Measurements from ENCODE around the gene TTN.
A peak's percentile ranks its signal among the peaks of the same experiment; 100 is the strongest.

The TTN gene

GRCh38 chr2:178811901-178812300, 4.7 kb upstream of the TTN start:
- no peak for DNase-seq (ENCODE audit: low spot score)

- DNase-seq (ENCODE audit: low spot score), result no peak
These were observed 3.8 kb upstream of the TTN start for GRCh38 chr2:178811045-178811444.

- DNase-seq (ENCODE audit: low spot score), result no peak
These were observed 3.2 kb upstream of the TTN start for GRCh38 chr2:178810422-178810821.

GRCh38 chr2:178806543-178806942, 680 bp downstream of the TTN start:
- no peak for DNase-seq (ENCODE audit: low spot score)

- no peak for DNase-seq (ENCODE audit: low spot score)
These were observed 1.8 kb downstream of the TTN start for GRCh38 chr2:178805457-178805856.

- peak; percentile 57 for DNase-seq (ENCODE audit: low spot score)
These were observed 2.4 kb downstream of the TTN start for GRCh38 chr2:178804791-178805190.

GRCh38 chr2:178800510-178800909, 6.7 kb downstream of the TTN start:
- DNase-seq (ENCODE audit: low spot score), result no peak

- DNase-seq (ENCODE audit: low spot score), result no peak
These were observed 7.9 kb downstream of the TTN start for GRCh38 chr2:178799305-178799704.

- DNase-seq (ENCODE audit: low spot score), result peak; percentile 33
These were observed 11.0 kb downstream of the TTN start for GRCh38 chr2:178796079-178796677.

- no peak for DNase-seq (ENCODE audit: low spot score)
These were observed 19.3 kb downstream of the TTN start for GRCh38 chr2:178787934-178788333.

- no peak for DNase-seq (ENCODE audit: low spot score)
These were observed 20.1 kb downstream of the TTN start for GRCh38 chr2:178787155-178787554.

- DNase-seq (ENCODE audit: low spot score), result no peak
These were observed 23.3 kb downstream of the TTN start for GRCh38 chr2:178783889-178784288.

- no peak for DNase-seq (ENCODE audit: low spot score)
These were observed 25.0 kb downstream of the TTN start for GRCh38 chr2:178782236-178782635.

GRCh38 chr2:178777577-178777976, 29.6 kb downstream of the TTN start:
- DNase-seq (ENCODE audit: low spot score), result no peak

- no peak for DNase-seq (ENCODE audit: low spot score)
These were observed 30.5 kb downstream of the TTN start for GRCh38 chr2:178776751-178777150.

- DNase-seq (ENCODE audit: low spot score), result no peak
These were observed 31.2 kb downstream of the TTN start for GRCh38 chr2:178775975-178776374.

GRCh38 chr2:178770518-178770917, 36.7 kb downstream of the TTN start:
- DNase-seq (ENCODE audit: low spot score), result no peak

- no peak for DNase-seq (ENCODE audit: low spot score)
These were observed 39.8 kb downstream of the TTN start for GRCh38 chr2:178767094-178768060.

- no peak for DNase-seq (ENCODE audit: low spot score)
These were observed 43.1 kb downstream of the TTN start for GRCh38 chr2:178764097-178764496.

GRCh38 chr2:178761759-178762371, 45.4 kb downstream of the TTN start:
- peak; percentile 10 for DNase-seq (ENCODE audit: low spot score)

GRCh38 chr2:178756843-178757242, 50.4 kb downstream of the TTN start:
- no peak for DNase-seq (ENCODE audit: low spot score)

GRCh38 chr2:178756343-178756742, 50.9 kb downstream of the TTN start:
- DNase-seq (ENCODE audit: low spot score), result no peak

GRCh38 chr2:178747767-178748166, 59.5 kb downstream of the TTN start:
- no peak for DNase-seq (ENCODE audit: low spot score)
